ENCODE results near the gene HAAO.
A peak's percentile ranks its signal among the peaks of the same experiment; 100 is the strongest.
"Not testable (repeated sequence)": the region's sequence is repeated elsewhere in the genome, so short reads cannot be mapped to it uniquely, and the experiment has no call there.

HAAO gene

DNA sequence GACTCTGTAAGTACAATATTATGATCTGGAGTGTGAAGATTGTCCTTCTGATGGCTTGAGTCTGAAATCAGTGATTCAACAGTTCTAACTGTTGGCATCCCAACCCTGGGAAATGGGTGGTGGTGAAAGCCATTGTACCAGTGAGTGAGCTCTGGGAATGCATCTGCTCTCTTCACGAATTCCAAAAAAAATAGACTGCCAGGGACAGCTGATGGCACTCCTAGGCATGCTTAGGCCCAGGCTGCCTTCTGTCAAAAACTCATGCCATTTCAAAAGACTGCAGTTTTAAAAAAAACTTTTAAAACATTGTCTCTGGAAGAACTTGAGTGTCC, 48.8 kb downstream of the HAAO start:
- no peak for DNase-seq

DNA sequence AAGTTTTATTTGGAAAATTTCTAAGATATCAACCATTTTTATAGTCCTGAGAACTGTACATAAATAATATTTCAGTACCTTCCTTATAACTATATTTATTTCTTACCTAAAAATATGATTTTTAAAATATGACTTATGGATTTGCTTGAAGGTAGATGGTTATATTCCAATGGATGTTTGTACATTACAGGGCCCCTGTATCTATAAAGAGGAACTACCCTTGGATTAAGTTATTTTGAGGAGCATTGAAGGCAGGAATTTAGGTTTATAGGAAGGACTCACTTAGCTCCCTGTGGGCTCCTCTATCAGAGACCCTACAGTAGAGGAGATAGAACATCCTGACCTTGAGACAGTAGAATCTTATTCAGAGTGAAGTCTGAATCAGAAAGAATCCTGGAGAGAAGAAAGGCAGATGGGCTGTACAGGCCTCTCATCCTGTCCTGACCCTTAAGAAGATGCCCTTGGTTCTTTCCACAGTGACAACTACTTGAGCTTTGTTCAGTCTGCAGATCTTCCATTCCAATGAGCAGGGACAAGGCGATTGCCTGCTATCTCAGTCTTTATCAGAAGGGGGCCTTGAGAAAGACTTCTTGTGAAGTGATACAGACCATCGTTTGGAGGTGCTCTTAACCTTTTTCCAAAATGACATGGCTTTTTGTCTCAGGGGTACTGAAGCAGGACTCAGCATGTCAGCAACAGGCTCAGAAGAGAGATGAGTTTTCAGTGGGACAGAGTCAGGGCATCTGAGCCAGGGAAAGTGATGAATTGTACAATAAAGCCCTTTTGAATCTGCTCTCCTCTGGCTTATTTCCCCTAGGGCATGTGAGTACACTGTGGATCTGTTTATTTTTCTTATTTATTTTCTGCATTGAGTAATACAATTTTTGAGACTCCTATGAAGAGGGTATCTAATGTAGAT, 49.4 kb downstream of the HAAO start:
- DNase-seq: no peak

GRCh38 chr2:42741140-42741539, 51.2 kb downstream of the HAAO start:
- no peak for DNase-seq

DNA sequence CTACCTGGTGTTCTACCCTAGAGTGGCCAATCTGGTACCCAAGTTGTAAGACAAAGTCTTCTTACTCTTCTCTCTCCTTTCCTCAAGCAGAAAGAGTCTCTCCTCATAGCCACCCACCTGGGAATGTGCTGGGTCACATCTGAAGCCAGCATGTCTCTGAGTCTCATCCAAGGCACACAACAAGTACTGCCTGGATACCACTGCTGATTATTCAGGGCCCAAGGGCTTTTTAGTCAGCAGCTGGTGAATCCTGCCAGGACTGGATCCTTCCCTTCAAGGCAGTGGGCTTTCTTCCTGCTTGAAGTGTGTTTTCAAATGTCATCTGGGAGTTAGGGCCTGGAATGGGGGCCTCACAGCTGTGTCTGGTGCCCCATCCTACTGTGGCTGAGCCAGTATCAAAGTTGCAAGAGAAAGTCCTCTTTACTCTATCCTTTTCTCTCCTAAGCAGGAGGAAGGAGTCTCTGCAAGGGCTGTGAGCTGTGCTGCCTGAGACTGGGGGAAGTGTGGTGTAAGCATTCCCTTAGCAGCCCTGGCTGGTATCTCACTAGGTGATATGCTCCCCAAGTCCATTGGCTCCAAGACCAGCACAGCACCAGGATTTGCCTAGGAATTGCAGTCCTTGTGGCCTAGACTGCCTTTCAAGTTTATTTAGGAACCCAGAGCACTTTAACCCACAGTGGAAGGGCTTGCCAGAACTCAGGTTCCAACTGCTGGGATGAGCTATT, 55.6 kb downstream of the HAAO start:
- no peak for DNase-seq

DNA sequence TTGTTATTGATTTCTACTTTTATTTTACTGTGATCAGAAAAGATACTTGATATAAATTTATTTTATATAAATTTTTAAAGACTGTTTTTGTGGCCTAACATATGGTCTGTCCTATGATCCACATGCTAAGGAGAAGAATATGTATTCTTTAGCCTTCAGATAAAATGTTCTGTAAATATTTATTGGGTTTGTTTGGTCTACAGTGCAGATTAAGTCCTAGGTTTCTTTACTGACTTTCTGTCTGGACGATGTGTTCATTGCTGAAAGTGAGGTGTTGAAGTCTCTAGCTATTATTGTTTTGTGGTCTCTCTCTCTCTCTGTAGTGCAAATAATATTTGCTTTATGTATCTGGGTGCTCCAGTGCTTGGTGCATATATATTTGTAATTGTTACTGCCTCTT, 58.5 kb downstream of the HAAO start:
- no peak for DNase-seq

DNA sequence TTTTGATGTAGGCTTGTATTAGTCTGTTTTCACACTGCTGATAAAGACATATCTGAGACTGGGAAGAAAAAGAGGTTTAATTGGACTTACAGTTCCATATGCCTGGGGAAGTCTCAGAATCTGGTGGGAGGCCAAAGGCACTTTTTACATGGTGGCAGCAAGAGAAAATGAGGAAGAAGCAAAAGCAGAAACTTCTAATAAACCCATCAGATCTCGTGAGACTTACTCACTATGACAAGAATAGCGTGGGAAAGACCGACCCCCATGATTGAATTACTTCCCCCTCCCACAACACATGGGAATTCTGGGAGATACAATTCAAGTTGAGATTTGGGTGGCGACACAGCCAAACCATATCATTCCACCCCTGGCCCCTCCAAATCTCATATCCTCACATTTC, 61.1 kb downstream of the HAAO start:
- DNase-seq: not testable (repeated sequence)

DNA sequence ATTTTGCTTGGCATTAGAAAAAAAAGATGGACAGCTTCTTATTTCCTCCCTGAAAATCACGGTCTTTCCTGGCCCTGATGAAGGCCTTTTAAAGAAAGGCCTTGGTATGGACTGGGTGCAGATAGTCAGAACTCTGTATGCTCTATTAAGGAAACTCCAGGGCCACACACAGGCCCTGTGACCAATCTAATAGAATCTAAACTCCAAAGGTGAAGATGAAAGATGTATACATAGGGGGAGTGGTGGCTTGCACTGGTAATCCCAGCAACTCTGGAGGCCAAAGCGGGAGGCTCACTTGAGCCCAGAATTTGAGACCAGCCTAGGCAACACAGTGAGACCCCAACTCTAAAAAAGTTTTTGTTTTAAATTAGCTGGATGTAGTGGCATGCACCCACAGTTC, 65.7 kb downstream of the HAAO start:
- no peak for DNase-seq

- no peak for DNase-seq
Observed at GRCh38 chr2:42725657-42726056, 66.7 kb downstream of the HAAO start.

- no peak for DNase-seq
Observed at GRCh38 chr2:42724886-42725285, 67.5 kb downstream of the HAAO start.

DNA sequence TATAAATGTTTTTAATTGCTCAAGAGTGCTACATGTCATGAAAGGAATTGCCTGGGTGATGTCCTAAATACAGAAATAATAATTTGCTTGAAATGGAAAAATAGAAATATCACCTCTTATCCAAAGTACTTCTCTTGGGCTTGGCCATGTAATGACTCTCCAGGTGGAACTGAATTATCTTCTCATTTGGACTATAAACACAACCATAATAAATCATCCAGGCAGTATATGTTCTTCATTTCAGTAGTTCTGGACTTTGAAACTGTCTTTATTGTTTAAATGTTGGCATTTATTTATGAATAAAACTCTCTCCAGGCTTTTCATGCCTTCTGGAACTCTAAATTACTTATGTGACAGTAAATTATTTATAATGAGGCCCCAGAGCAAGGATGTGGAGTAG, 68.9 kb downstream of the HAAO start:
- DNase-seq: no peak

GRCh38 chr2:42722320-42723190, 69.8 kb downstream of the HAAO start:
- peak; percentile 5 to 57 (median 13) for DNase-seq

- DNase-seq: no peak
Observed at GRCh38 chr2:42721898-42722297, 70.5 kb downstream of the HAAO start.
